HG03521 (cell line): ENCODE results near the gene PRRC2B.
"Not testable (repeated sequence)": the region's sequence is repeated elsewhere in the genome, so short reads cannot be mapped to it uniquely, and the experiment has no call there.

Experiments used
- ATAC-seq: cut with Tn5 transposase; IDR thresholded peaks from one replicate; pipeline ENCODE4 v1.9.1; 2021; ENCODE audit warnings: mild to moderate bottlenecking, moderate library complexity; ENCODE audit not compliant: unreplicated experiment

Gene PRRC2B

DNA sequence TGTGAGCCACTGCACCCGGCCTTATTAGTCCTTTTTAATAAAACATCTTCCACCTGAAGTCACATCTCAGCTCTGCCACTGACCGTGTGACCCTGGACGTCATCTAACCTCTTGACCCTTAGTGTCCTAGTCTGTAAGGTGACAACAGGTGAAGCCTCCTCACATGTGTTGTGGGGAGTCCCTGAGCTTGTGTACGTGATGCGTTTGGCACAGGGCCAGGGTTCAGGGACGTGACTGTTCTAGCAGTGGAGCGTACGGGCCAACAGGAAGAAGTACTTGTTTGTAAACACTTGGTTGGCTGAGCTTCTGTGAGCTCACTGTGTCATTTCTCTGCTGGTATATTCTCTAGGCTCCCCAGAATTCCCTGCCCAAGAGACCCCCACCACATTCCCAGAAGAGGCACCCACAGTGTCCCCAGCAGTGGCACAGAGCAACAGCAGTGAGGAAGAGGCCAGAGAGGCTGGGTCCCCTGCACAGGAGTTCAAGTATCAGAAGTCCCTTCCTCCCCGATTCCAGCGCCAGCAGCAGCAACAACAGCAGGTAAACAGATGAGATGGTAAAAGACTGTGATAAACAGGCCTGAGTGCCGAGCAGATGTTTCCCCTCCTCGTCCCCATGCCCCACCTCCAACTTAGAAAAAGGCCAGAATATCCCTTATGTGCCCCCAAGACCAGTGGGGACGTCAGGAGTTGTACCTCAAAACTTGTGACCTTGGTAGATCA is 73.5 kb downstream of the PRRC2B start:
- ATAC-seq = no peak

GRCh38 chr9:131468031-131468430 is 74.1 kb downstream of the PRRC2B start:
- ATAC-seq = no peak

DNA sequence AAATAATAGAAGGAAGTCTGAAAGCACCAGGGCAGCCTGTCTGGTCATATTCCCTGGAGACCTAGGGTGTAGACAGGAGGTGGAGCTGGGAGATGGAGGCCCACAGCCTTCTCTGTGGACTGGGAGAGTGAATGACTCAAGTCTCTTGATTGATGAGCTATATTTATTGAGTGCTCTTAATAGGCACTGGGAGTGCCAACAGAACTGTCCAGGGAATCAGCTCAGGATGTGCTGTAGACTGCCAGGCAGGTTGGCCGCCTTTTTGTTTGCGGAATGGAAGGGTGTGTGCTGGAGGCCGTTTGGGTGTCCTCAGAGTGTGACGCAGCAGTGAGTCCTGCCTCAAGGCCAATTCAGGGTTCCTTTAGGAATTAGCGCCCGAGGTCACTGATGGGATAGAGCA is 75.5 kb downstream of the PRRC2B start:
- ATAC-seq = no peak

GRCh38 chr9:131469951-131470350 is 76.1 kb downstream of the PRRC2B start:
- no peak for ATAC-seq

- ATAC-seq = no peak
These were observed 76.7 kb downstream of the PRRC2B start for GRCh38 chr9:131470581-131470991.

- ATAC-seq = not testable (repeated sequence)
These were observed 78.2 kb downstream of the PRRC2B start for GRCh38 chr9:131472085-131472484.

GRCh38 chr9:131473198-131473885 is 79.5 kb downstream of the PRRC2B start:
- no peak for ATAC-seq

DNA sequence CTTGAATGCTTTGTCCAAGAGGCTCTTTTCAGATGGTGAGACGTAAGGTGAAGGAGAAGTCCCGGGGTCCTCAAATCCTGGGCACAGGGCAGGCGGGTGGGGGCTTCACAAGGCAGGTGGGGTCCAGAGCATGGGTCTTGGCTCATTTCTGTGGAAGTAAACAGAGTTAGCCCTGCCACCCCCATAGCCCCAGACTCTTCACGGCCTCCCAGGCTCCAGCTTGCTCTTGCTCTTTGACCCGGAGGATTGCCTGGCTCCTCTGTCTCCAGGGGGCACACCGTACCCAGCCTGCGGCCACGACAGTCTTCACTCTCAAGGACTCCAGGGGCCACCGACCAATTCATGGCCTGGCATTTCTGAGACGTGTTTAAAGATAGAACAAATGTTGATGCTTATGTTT is 80.0 kb downstream of the PRRC2B start:
- no peak for ATAC-seq

- ATAC-seq = no peak
These were observed 80.8 kb downstream of the PRRC2B start for GRCh38 chr9:131474711-131475110.

DNA sequence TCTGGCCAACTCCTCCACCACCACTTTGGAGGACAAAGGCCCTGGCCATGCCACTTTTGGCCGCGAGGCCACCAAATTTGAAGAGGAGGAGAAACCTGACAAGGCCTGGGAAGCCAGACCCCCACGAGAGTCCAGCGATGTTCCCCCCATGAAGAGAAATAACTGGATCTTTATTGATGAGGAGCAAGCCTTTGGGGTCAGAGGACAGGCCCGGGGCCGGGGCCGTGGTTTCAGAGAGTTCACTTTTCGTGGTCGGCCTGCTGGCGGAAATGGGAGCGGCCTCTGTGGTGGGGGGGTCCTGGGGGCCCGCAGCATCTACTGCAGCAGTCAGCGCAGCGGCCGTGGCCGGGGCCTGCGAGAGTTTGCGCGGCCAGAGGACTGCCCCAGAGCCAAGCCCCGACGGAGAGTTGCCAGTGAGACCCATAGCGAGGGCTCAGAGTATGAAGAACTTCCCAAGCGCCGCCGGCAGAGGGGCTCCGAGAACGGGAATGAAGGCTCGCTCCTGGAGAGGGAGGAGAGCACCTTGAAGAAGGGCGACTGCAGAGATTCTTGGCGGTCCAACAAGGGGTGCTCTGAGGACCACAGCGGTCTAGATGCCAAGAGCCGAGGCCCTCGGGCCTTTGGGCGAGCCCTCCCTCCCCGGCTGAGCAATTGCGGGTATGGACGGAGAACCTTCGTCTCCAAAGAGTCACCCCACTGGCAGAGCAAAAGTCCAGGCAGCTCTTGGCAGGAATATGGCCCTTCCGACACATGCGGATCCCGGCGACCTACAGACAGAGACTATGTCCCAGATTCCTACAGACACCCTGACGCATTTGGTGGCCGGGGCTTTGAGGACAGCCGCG is 81.4 kb downstream of the PRRC2B start:
- ATAC-seq = no peak

- no peak for ATAC-seq
These were observed 82.3 kb downstream of the PRRC2B start for GRCh38 chr9:131475956-131476776.

DNA sequence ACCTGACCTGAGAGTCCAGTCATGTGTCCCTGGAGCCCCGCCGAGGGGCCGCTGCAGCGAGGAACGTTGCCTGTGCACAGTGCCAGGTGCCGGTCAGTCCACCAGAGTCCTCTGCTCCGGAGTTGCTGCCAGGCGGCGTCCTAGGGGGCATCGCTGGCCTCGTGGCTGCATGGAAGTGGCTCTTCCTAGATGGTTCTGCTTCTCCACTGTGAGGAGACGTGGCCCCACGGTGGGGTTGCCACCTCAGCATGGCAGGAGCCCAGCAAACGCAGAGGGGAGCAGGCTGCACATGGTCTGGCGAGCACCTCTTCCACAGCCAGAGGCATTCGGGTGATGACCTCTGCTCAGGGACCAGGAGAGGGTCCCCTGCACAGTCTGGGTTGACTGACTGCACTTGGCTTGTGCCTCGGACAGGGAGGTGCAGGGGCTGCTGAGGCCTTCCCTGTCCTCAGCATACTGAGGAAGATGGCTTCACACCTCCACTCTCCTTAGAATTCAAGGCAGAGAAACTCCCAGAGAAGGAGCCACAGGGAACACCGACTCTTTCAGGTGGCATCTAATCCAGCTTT is 83.0 kb downstream of the PRRC2B start:
- ATAC-seq = no peak

GRCh38 chr9:131477367-131477766 is 83.5 kb downstream of the PRRC2B start:
- ATAC-seq = no peak

DNA sequence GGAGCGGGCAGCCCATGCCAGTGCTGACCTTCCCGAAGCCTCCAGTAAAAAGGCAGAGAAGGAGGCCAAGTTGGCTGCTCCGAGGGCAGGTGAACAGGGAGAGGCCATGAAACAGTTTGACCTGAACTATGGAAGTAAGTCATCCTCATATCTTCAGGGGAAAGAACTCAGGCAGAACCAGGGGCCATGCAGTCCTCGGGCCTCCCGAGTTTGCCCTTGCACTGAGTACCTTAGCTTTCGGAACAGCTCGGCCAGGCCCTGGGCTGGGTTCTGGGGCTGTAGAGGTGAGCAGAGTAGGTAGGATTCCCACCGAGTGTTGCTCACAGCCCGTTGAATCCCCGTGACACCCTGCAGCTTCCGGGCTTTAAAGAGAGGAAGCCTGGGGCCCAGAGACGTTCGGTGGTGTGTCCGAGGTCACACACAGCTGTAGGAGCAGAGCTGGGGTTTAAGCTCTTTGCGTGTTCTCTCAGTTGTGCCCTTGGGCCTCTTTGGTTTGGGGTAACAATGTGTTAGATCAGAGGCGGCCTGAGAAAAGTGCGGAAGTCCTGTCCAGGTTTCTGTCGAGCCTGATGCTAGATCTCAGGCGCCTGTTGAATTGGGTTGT is 84.0 kb downstream of the PRRC2B start:
- ATAC-seq = no peak

DNA sequence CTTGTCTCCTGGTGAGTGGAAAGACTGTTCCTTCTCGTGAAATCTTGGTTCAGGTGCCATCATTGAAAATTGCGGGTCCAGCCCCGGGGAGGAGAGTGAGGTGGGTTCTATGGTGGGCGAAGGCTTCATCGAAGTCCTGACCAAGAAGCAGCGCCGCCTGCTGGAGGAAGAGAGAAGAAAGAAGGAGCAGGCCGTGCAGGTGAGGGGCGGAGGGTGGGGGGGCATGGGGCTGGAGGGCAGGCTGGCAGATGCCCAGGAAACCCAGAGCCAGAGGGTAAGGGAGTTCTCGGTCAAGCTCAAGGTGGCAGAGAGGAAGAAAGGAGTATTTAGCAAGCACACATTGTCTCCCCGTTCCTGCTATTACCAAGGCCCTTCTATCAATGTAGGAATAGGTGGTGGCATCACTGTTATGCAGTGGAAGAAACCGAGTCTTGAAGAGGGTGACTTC is 84.6 kb downstream of the PRRC2B start:
- ATAC-seq = no peak

DNA sequence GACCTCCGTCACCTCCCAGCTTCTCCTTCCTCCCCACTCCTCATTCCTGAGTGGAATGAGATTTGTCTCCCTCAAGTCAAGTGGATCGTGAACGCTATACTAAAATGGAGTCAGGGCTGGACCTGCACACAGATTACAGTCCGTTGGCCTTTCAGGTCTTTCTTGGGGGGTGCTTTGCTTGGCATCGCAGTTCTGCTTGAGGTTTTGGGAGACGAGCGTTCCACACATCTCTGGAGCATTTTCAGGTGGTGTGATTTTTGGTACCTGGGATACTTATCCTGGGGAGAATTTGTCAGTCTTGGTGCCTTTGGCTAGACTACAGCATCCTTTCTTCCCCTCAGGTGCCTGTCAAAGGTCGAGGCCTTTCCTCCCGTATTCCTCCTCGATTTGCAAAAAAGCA is 85.0 kb downstream of the PRRC2B start:
- no peak for ATAC-seq

GRCh38 chr9:131480258-131480657 is 86.4 kb downstream of the PRRC2B start:
- no peak for ATAC-seq

DNA sequence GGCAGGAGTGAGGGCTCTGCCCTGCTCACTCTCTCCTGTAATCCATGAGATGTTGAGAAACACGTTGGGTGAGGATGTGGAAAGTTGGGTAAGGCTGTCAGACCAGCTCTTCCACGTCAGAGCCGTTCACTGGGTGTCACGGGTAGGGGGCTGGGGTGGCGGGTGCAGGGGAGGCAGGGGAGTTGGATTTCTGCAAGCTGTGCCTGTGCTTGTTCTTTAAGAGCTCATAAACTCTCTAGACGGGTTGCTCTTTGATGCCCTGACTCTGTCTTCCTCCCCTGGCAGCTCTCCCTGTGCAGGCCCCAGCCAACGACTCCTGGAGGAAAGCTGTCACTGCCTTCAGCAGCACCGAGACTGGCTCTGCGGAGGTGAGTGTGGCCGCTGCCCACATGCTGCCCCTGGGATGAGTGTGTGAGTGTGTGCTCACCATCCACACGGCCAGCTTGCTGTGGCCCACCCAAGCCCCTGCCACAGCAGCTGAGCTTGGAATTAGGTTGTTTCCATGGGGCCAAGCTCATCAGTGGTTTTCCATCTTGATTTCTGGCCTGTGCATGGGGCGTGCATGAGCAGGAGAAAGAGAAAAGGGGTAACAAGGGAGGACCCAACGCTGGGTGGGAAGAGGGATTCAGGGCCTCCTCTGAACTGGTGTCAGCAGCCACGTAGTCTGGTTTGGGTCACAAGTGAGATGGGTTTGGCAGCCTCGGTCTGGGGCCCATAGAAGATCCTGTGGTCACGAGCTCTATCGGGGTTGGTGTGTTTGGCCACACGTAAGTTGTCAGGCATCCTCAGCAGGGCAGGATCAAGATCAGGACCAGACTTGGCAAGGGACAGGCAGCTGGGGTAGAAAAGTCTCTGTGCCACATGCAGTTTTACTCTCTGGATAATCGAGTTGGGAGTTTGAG is 87.8 kb downstream of the PRRC2B start:
- no peak for ATAC-seq
